ENCODE measurements around the gene ITGAL.

ITGAL gene

GRCh38 chr16:30548416-30549253 lies 76.1 kb downstream of the ITGAL start:
- DNase-seq: no peak

- DNase-seq: peak; percentile 56
Measured at GRCh38 chr16:30551781-30552180, 79.2 kb downstream of the ITGAL start.

GRCh38 chr16:30552956-30553355 lies 80.4 kb downstream of the ITGAL start:
- DNase-seq: no peak

DNA sequence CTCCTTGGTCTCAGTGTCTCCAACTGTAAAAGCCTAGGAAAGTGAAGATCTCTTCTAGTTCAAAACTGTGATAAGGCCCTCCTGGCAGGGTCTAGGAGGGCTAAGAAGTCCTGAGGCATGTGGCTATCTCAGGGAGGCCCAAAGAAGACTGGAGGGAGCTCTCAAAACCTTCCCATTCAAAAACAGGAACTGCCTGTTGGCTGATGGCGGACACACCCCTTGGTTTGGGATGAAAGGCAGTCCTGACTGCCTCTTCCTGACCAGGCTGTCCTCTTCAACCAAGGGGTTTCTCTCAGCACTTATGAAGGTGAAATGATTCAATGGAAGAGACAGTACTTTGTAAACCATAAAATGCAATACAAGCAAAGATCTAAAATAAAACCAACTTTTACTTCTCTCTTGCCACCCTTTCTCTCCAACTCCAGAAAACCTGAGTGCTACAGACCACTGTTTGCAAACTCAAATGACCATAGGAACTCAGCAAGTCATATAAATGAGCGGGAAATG lies 80.9 kb downstream of the ITGAL start:
- no peak for DNase-seq

GRCh38 chr16:30554557-30555314 lies 82.2 kb downstream of the ITGAL start:
- DNase-seq: no peak

DNA sequence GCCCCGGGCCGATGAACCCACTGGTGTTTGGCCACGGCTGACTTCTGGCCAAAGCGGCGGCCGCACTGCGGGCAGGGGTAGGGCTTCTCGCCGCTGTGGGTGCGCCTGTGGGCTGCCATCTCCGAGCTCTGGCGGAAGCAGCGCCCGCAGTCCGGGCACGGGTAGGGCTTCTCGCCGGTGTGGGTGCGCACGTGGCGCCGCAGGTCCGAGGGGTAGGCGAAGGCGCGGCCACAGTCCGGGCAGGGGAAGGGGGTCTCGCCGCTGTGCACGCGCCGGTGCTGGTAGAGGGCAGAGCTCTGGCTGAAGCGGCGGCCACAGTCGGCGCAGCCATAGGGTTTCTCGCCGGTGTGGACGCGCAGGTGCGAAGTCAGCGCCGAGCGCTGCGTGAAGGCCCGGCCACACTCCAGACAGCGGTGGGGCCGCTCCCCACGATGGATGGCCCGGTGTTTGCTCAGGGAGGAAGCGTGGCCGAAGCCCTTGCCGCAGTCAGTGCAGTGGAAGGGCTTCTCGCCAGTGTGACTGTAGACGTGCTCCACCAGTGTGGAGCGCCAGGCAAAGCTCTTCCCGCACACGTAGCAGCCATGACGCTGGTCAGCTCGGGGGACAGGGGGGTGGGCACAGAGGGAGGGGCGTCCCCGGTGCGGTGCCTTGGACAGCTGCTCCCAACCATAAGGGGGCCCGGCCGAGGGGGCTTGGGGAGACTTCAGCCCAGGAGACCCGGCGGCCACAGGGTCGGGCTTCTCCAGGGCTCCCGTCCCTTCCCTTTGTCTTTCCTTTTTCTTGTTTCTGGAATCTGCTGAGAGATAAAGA lies 83.0 kb downstream of the ITGAL start:
- no peak for DNase-seq

DNA sequence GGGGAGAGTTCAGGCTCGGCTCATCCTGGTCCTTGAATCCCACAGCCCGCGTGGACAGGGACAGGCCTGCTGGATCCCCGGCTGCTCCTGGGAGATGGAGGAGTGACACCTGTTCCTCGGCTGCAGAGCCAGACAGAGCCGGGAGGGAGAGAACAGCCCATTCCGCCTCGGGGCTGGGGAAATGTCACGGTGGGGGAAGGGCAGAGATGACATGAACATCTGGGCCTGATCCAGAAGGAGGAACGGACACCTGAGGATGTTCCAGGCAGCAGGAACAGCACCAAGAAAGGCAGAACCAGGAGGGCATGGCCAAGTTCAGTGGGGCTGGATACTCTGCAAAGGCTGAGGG lies 83.6 kb downstream of the ITGAL start:
- no peak for DNase-seq

- no peak for DNase-seq
Measured at GRCh38 chr16:30557707-30557956, 85.1 kb downstream of the ITGAL start.

DNA sequence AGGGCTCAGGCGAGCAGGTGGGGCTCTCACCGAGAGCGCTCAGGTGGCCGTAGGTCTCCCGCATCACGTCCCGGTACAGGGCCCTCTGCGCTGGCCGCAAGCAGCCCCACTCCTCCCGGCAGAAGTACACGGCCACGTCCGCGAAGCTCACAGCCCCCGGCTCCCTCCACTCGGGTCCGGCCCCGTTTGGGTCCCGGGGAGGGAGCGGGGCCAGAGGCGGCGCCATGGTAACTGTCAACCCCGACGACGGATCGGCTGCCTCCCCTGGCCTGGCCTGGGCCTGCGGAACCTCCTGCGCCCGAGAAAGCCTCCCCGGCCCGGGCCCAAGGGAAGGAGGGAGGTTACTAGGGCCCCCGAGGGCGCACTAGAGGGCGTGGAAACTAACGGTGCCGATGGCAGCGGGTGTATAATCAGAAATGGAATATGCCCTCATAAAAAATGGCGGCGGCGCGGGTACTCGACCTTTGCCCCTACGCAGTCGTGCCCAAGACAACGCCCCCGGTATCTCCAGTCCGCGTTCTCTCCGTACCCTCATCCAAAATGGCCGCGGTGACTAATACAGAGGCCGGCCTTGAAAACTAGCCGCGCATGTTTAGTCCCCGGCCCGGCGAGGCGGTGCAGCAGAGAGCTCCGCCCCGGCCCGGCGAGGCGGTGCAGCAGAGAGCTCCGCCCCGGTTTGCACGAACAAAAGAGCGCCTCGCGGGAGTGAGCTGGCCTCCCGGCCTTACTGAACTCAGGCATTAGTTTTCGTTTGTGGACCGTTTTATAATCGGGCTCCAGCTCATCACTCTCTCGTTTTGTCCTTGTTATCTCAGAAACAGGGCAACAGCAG lies 85.6 kb downstream of the ITGAL start, which contains the start of gene ZNF764:
TSS of gene ZNF764 (minus strand) at position 418 of the 832 bp plus-strand sequence. CDS start at position 226, 192 bp downstream.
- peak; percentile 94 for DNase-seq

- no peak for DNase-seq
Measured at GRCh38 chr16:30558789-30559377, 86.3 kb downstream of the ITGAL start.

DNA sequence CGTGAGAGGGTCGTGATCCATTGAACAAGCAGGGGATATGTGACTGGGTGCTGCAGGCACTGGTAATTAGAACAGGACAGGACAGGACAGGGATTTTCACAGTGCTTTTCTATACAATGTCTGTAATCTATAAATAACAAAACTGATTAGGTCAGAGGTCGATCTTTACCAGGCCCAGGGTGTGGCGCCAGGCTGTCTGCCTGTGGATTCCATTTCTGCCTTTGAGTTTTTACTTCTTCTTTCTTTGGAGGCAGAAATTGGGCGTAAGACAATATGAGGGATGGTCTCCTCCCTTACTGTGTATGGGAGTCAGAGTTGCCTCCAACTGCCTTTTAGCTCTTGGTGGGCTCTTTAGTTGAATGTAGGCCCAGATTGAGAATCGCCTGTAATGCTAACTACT lies 87.1 kb downstream of the ITGAL start:
- DNase-seq: no peak

DNA sequence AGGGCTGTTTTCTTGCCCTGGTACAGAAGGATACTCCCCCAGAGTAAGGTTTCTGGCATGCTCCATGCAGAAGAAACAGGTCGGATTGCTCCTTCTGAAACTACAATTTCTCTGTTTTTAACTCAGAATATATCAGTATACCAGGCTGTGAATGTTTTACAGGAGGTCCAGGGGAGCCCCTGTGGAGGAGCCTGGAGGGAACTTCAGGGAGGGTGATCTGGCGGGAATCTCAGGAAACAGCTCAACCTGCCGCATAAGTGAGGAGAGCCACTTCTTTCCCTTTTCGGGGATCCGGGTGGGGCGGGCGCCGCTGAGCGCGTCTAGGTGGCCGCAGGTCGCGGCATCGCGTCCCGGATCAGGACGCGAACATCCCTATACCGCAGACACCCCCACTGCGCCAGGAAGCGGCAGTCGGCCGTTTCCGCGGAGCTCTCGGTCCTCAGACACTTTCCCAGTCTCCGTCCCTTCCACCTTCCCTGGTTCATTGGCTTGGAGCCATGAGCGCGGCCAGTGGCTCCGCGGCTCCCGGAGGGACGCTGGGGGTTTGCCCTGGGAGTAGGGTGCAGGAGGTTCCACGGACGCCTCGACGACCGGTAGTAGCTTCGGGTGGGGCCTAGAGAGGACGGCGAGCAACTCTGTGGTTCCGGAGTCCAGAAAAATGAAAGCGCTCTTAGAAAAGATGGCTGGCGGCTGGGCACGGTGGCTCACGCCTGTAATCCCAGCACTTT lies 88.7 kb downstream of the ITGAL start:
- DNase-seq: no peak

DNA sequence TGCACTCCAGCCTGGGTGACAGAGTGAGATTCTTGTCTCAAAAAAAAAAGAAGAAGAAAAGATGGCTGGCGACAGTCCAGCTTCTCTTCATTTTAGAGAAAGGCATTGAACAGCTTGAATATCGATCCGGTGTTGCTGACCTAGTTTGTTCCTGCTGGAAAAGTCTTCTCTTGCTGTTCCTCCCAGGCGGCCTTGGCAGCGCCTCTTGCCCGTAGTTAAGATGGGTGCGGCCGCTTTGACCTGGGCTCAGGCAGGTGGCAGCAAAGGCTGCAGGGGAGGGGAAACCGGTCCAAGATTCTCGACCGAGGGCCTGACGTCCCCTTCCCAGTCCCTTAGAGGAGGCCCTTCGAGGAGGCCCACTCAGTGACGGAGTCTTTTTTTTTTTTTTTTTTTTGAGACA lies 89.5 kb downstream of the ITGAL start:
- no peak for DNase-seq

- DNase-seq: no peak
Measured at GRCh38 chr16:30565526-30565925, 93.0 kb downstream of the ITGAL start.

GRCh38 chr16:30565984-30566383 lies 93.4 kb downstream of the ITGAL start:
- no peak for DNase-seq

DNA sequence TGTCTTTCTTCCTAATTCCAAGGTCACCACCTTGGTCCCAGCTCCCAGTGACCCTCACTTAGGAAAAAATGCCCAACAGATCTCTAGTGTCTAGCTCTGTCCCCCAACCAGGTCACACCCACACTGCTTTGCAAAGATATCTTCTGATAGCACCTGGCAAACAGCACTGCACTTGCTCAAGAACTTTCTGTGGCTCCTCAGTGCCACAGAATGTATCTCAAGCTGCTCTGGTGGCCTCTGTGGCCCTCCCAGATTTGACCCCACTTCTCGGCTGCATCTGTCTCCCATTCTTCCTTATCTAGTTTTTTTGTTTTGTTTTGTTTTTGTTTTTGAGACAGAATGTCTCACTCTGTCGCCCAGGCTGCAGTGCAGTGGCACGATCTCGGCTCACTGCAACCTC lies 94.0 kb downstream of the ITGAL start:
- no peak for DNase-seq

GRCh38 chr16:30567160-30567990 lies 94.8 kb downstream of the ITGAL start:
- DNase-seq: peak; percentile 65

DNA sequence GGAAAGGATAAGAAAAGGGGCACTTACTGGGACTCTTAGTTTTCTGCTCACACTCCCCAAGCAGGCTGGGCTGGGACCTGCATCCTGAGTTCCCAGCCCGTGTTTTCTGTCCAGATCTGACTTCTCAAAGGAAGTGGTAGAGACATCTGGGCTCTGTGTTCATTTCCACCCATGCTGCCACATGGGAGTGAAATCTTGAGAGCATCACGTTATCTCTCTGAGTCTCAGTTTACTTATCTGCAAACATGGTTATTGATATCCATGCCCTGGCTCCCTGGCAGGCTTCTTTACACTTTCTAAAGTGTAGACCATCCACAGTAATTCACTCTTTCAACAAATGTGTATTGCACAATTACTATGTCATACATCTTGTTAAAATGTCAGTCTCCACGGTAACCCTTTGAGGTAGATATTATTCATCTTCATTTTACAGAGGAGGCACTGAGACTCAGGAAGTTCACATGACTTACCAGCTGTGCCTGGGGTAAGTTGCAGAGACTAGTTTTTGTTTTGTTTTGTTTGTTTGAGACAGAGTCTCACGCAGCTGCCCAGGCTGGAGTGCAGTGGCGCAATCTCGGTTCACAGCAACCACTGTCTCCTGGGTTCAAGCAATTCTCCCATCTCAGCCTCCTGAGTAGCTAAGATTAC lies 95.6 kb downstream of the ITGAL start:
- no peak for DNase-seq

- DNase-seq: no peak
Measured at GRCh38 chr16:30569281-30569680, 96.7 kb downstream of the ITGAL start.

All from stimulated activated CD4-positive, alpha-beta T cell treated with anti-CD3 and anti-CD28 coated beads, Interleukin-4, amount 100 ng/mL, for 1 hour (primary cell).